Calu3 (cell line): Measurements from ENCODE around the gene CLEC18B. TPM values are rescaled to one million over a fixed set of nuclear protein-coding genes. Genes with fewer than 3 reads are reported as not detected.
"Not testable (repeated sequence)": the region's sequence is repeated elsewhere in the genome, so short reads cannot be mapped to it uniquely, and the experiment has no call there.

Source experiments
- BruUV-seq: library from RNA; stranded (reverse); fragments of 400-500 nt; replicated peaks from 2 replicates; lab custom pipeline; 2021; lab: Mats Ljungman, UMichigan
- CTCF ChIA-PET: fragments of 300-600 bp; sonication (Branson Sonifier 250); formaldehyde crosslinking; loops from one replicate; lab custom pipeline; 2022; ENCODE audit warnings: antibody characterized with exemption; lab: Charles Lee
- DNase-seq: peaks from one replicate; pipeline ENCODE4 v3.0.0; 2022
- H3K27ac Mint-ChIP-seq: one replicate; pipeline ENCODE4 v1.8.0; 2022; ENCODE audit warnings: mixed read lengths; ENCODE audit not compliant: unreplicated experiment
- H3K27me3 Mint-ChIP-seq: one replicate; pipeline ENCODE4 v1.8.0; 2022; ENCODE audit warnings: mixed read lengths; ENCODE audit not compliant: unreplicated experiment
- H3K36me3 Mint-ChIP-seq: one replicate; pipeline ENCODE4 v1.8.0; 2022; ENCODE audit warnings: mild to moderate bottlenecking, moderate library complexity, mixed read lengths; ENCODE audit not compliant: insufficient read depth, unreplicated experiment
- H3K4me1 Mint-ChIP-seq: one replicate; pipeline ENCODE4 v1.8.0; 2022; ENCODE audit warnings: mild to moderate bottlenecking, low read depth, mixed read lengths; ENCODE audit not compliant: unreplicated experiment
- H3K4me3 Mint-ChIP-seq: one replicate; pipeline ENCODE4 v1.8.0; 2022; ENCODE audit warnings: mild to moderate bottlenecking, low read depth, moderate library complexity, mixed read lengths; ENCODE audit not compliant: unreplicated experiment
- H3K9me3 Mint-ChIP-seq: one replicate; pipeline ENCODE4 v1.8.0; 2022; ENCODE audit warnings: low read depth, mixed read lengths; ENCODE audit not compliant: unreplicated experiment
- intact Hi-C: fragments of 100-400 bp; cut with micrococcal nuclease; formaldehyde crosslinking; loops from one replicate; pipeline ENCODE4 v1.10.0; 2022; ENCODE audit not compliant: unreplicated experiment
- total RNA-seq: library from RNA; stranded (reverse); gene quantifications from 2 replicates; pipeline ENCODE4 v1.2.3, GENCODE V29; 2022
- TF ChIP-seq, protein P1 (sequence below): fragments of 200-600 bp; IDR thresholded peaks from one replicate; pipeline ENCODE4 v1.8.0; 2022; ENCODE audit warnings: antibody characterized with exemption; ENCODE audit not compliant: unreplicated experiment

Gene CLEC18B
- total RNA-seq, 1 experiment from 2014 or later = 1.3 TPM

DNA sequence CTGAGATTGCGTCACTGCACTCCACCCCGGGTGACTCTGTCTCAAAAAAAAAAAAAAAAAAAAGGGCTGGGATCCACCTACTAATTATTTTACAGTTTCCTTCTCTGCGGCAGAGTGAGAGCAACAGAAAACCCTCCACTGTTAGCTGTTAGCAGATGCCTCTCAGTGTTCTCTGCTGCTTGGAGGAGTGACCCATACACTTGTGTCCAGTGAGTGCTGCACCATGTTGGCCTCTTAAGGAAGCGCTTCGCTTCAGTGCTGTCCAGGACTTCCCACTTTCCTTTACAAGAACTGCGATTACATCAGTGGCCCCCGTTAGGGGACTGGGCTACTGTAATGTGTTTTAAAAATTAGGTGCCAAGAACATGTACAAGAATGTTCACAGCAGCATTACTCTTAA lies 18.4 kb upstream of the CLEC18B start:
- TF ChIP-seq, protein P1, sequence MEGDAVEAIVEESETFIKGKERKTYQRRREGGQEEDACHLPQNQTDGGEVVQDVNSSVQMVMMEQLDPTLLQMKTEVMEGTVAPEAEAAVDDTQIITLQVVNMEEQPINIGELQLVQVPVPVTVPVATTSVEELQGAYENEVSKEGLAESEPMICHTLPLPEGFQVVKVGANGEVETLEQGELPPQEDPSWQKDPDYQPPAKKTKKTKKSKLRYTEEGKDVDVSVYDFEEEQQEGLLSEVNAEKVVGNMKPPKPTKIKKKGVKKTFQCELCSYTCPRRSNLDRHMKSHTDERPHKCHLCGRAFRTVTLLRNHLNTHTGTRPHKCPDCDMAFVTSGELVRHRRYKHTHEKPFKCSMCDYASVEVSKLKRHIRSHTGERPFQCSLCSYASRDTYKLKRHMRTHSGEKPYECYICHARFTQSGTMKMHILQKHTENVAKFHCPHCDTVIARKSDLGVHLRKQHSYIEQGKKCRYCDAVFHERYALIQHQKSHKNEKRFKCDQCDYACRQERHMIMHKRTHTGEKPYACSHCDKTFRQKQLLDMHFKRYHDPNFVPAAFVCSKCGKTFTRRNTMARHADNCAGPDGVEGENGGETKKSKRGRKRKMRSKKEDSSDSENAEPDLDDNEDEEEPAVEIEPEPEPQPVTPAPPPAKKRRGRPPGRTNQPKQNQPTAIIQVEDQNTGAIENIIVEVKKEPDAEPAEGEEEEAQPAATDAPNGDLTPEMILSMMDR = no peak
- no TSS peak for BruUV-seq
- intact Hi-C loops = no loop called here
- H3K27ac Mint-ChIP-seq = no peak overlapping the region
- H3K4me1 Mint-ChIP-seq = no peaks in the 10 kb centered on the region
- no peaks in the 10 kb centered on the region for H3K9me3 Mint-ChIP-seq
- CTCF ChIA-PET = interaction anchor here (0.7 kb wide), 1 partner anchor 53 kb away, joined by 4 read pairs; no protein-coding TSS in a partner anchor
- peaks cover 4% of the 10 kb centered on the region for H3K36me3 Mint-ChIP-seq
- no peaks in the 10 kb centered on the region for H3K27me3 Mint-ChIP-seq
- no peak for DNase-seq
- H3K4me3 Mint-ChIP-seq = no peak overlapping the region

DNA sequence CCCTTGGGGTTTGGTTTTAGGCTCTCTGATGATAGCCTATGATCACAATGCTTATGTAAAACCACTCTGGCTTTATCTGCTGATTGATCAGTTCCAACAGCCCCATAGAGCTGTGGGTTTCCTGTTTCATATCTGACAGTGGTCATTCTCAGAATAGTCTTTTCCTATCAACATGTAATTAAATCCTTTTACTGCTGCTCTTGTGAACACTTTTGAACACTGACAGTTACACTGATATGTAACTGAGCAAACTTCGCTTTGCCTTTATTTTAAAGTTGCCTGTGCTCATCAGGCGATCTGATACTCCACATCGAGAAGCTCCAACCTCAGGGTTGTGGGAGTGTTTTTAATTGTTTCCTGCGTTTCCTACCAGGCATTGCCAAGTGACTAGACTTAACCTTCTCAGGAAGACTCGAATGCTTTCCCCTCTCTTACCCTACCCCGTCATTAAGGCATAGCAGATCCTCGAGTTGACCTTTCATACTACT lies 17.3 kb upstream of the CLEC18B start:
- DNase-seq = no peak
- no TSS peak for BruUV-seq
- TF ChIP-seq, protein P1 = no peak
- Mint-ChIP-seq H3K27me3 (no peaks in the 10 kb centered on the region), H3K9me3 (no peaks in the 10 kb centered on the region), H3K36me3 (peaks cover 4% of the 10 kb centered on the region), H3K4me3 (no peak overlapping the region), H3K27ac (no peak overlapping the region), H3K4me1 (no peaks in the 10 kb centered on the region)
- CTCF ChIA-PET = no interaction called here
- intact Hi-C loops = no loop called here

DNA sequence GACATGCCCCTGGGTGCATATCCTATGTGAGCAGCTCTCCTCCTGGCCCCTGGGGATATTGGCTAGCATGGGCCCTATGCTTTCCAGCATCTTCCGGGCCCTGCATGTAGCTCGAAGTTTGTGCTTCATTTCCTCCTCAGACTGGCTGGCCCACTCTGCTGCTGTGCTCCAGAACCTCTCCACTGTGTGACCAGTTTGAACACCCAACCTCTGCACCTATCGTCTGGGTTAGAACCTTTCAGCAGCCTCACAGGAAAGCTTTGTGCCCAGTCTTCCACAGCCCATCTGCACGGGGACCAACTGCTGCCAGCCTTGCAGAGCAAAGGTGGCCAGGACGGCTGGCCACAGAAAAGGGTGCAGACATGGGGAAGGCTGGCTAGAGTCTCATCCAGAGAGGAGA lies 10.2 kb upstream of the CLEC18B start:
- intact Hi-C loops = loop anchor here (2.0 kb wide), 1 partner anchor 123 kb away; no protein-coding TSS in a partner anchor
- H3K4me1 Mint-ChIP-seq = no peaks in the 10 kb centered on the region
- no peak overlapping the region for H3K27ac Mint-ChIP-seq
- TF ChIP-seq, protein P1 = no peak
- CTCF ChIA-PET = interaction anchor here (1.2 kb wide), 1 partner anchor 18 kb away, joined by 3 read pairs; no protein-coding TSS in a partner anchor
- no peak overlapping the region for H3K4me3 Mint-ChIP-seq
- no peaks in the 10 kb centered on the region for H3K36me3 Mint-ChIP-seq
- H3K9me3 Mint-ChIP-seq = no peaks in the 10 kb centered on the region
- no peaks in the 10 kb centered on the region for H3K27me3 Mint-ChIP-seq
- no TSS peak for BruUV-seq
- no peak for DNase-seq

DNA sequence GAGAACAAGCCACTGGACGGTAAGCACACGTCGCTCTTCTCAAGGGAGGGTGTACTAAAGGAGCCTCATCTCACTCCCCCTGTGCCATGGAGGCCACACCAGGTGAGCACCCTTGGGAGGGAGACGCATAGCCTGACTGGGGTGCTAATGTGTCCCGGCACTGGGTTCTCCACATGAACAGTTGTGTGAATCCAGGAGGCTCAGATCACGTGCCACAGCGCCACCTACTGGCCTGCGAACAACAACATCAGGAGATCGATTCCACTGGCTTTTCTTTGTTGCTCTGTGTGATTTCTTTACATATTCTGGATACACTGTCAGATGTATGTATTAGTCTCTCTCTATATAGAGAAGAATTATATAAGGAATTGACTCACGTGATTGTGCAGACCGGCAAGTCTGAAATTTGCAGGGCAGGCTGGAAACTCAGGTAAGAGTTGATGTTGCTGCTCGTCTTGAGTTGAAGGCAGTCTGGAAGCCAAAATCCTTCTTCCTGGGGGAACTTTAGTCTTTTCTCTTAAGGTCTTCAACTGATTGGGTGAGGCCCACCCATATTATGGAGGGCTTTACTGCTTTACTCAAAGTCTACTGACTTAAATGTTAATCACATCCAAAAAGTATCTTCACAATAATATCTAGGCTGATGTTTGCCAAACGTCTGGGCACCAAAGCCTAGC lies 8.9 kb upstream of the CLEC18B start:
- TF ChIP-seq, protein P1 = peak; percentile 73
- H3K4me1 Mint-ChIP-seq, H3K4me3 Mint-ChIP-seq, CTCF ChIA-PET, H3K9me3 Mint-ChIP-seq, H3K27me3 Mint-ChIP-seq, H3K27ac Mint-ChIP-seq, H3K36me3 Mint-ChIP-seq, BruUV-seq: not testable (repeated sequence)
- intact Hi-C loops = loop anchor here (2.0 kb wide), 1 partner anchor 121 kb away; no protein-coding TSS in a partner anchor
- peak; percentile 44 for DNase-seq

DNA sequence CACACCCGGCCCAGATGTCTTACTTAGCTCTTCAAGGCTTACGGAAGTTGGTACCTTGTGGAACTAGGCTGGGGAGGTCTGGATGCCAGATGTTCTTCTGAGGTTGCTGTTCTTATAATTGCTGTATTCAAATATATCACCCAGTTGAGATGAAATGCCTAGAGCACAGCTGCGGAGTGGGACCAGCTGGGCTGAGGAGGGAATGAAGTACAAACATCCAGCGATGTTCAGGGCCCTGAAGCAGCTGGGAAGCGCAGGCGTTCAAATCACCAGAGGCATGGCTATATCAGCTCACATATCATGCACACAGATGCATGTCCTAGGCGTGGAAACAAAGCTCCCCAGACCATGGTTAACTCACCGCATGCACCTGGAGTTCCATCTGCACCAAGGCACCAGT lies 7.2 kb upstream of the CLEC18B start:
- H3K27me3 Mint-ChIP-seq, DNase-seq, H3K27ac Mint-ChIP-seq, intact Hi-C loops, H3K4me3 Mint-ChIP-seq, CTCF ChIA-PET, H3K36me3 Mint-ChIP-seq, BruUV-seq, H3K9me3 Mint-ChIP-seq, H3K4me1 Mint-ChIP-seq: not testable (repeated sequence)

DNA sequence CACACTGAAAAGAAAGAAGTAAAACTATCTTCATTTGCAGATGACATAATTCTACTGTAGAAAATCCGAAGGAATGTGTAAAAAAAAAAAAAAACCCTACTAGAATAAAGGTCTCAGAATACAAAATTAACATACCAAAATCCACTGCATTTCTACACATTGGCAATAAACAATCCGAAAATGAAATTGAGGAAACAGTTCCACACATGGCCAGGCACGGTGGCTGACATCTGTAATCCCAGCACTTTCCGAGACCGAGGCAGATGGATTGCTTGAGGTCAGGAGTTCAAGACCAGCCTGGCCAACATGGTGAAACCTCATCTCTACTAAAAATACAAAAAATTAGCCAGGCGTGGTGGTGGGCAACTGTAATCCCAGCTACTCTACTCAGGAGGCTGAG lies 4.5 kb upstream of the CLEC18B start:
- H3K36me3 Mint-ChIP-seq, intact Hi-C loops, H3K4me1 Mint-ChIP-seq, H3K9me3 Mint-ChIP-seq, H3K27me3 Mint-ChIP-seq, BruUV-seq, DNase-seq, H3K4me3 Mint-ChIP-seq, H3K27ac Mint-ChIP-seq, CTCF ChIA-PET: not testable (repeated sequence)

DNA sequence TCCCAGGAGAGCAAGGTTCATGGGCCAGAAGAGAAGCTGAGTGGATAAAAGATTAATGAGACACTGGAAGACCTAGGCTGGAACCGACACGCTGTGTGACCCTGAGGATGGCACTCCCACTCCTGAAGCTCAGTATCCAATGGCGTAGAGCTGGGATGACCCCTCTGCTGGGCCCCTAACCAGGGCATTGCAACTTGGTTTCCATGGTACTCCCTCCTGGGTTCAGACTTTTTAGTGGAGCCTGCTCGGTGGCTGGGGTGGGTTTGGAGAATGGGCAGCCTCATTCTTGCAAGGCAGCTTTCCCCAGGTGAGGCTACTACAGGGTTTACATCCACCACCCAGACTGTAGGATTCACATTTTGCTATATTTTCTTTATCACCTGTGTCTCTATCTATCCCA lies 2.4 kb upstream of the CLEC18B start:
- H3K9me3 Mint-ChIP-seq, BruUV-seq, H3K27ac Mint-ChIP-seq, H3K27me3 Mint-ChIP-seq, DNase-seq, intact Hi-C loops, H3K36me3 Mint-ChIP-seq, H3K4me3 Mint-ChIP-seq, H3K4me1 Mint-ChIP-seq: not testable (repeated sequence)
- CTCF ChIA-PET = interaction anchor here (0.7 kb wide), 2 partner anchors 390 to 872 kb away, joined by 3 to 4 read pairs; no protein-coding TSS in a partner anchor
